WTC11 (cell line): ENCODE measurements around the gene LMOD3. TPM values are rescaled to one million over a fixed set of nuclear protein-coding genes. Genes with fewer than 3 reads are reported as not detected.

ENCODE experiments used
- ATAC-seq: fragments of 200-7000 bp; cut with Tn5 transposase; 2 replicates; pipeline ENCODE4 v1.10.0; 2021; ENCODE audit warnings: mild to moderate bottlenecking, moderate library complexity
- CTCF ChIA-PET: fragments of 300-600 bp; sonication (Branson Sonifier 250); formaldehyde crosslinking; loops from one replicate; lab custom pipeline; 2021; ENCODE audit warnings: antibody characterized with exemption; lab: Charles Lee
- POLR2A ChIA-PET: fragments of 350-600 bp; sonication (Branson Sonifier 250); formaldehyde crosslinking; loops from one replicate; lab custom pipeline; 2021; ENCODE audit warnings: antibody characterized with exemption; lab: Charles Lee
- DNase-seq: peaks from one replicate; pipeline ENCODE4 v3.0.0; 2021; ENCODE audit warnings: low spot score
- H3K27ac Mint-ChIP-seq: 2 replicates; pipeline ENCODE4 v1.8.0; 2021; ENCODE audit warnings: mixed read lengths
- H3K27me3 Mint-ChIP-seq: 2 replicates; pipeline ENCODE4 v1.8.0; 2021; ENCODE audit warnings: low read depth, mild to moderate bottlenecking, moderate library complexity, mixed read lengths
- H3K36me3 Mint-ChIP-seq: 2 replicates; pipeline ENCODE4 v1.8.0; 2021; ENCODE audit warnings: mixed read lengths
- H3K4me1 Mint-ChIP-seq: 2 replicates; pipeline ENCODE4 v1.8.0; 2022; ENCODE audit warnings: mixed read lengths
- H3K4me3 Mint-ChIP-seq: 2 replicates; pipeline ENCODE4 v1.8.0; 2021; ENCODE audit warnings: mild to moderate bottlenecking, moderate library complexity, mixed read lengths
- H3K9me3 Mint-ChIP-seq: 2 replicates; pipeline ENCODE4 v1.8.0; 2021; ENCODE audit warnings: mixed read lengths
- CBFB ChIP-seq: sonication (generic); formaldehyde crosslinking; IDR thresholded peaks from 2 replicates; pipeline ENCODE4 v1.8.1; 2022; ENCODE audit warnings: mild to moderate bottlenecking, low read depth, missing genetic modification reagents
- CREM ChIP-seq: sonication (generic); formaldehyde crosslinking; IDR thresholded peaks from 2 replicates; pipeline ENCODE4 v1.8.1; 2022; ENCODE audit warnings: mild to moderate bottlenecking, missing genetic modification reagents, moderate library complexity
- E2F5 ChIP-seq: sonication (generic); formaldehyde crosslinking; IDR thresholded peaks from 2 replicates; pipeline ENCODE4 v1.8.1; 2022; ENCODE audit warnings: mild to moderate bottlenecking, moderate library complexity, missing genetic modification reagents
- ELF4 ChIP-seq: sonication (generic); formaldehyde crosslinking; IDR thresholded peaks from 2 replicates; pipeline ENCODE4 v1.8.1; 2022; ENCODE audit warnings: low read depth, mild to moderate bottlenecking, moderate library complexity, missing genetic modification reagents
- ERG ChIP-seq: fragments of 250-450 bp; sonication (Bioruptor Pico); IDR thresholded peaks from 2 replicates; pipeline ENCODE4 v1.8.0; 2021; ENCODE audit warnings: mild to moderate bottlenecking
- ETV6 ChIP-seq: sonication (generic); formaldehyde crosslinking; IDR thresholded peaks from 2 replicates; pipeline ENCODE4 v1.8.1; 2022; ENCODE audit warnings: mild to moderate bottlenecking, missing genetic modification reagents
- GRHL2 ChIP-seq: fragments of 250-450 bp; sonication (Bioruptor Pico); IDR thresholded peaks from 2 replicates; pipeline ENCODE4 v1.8.0; 2022; ENCODE audit warnings: mild to moderate bottlenecking, moderate library complexity; ENCODE audit not compliant: insufficient replicate concordance, severe bottlenecking
- HMGXB4 ChIP-seq: sonication (generic); formaldehyde crosslinking; IDR thresholded peaks from 2 replicates; pipeline ENCODE4 v1.8.1; 2023; ENCODE audit warnings: mild to moderate bottlenecking, moderate library complexity, missing genetic modification reagents
- IRF1 ChIP-seq: sonication (generic); formaldehyde crosslinking; IDR thresholded peaks from 2 replicates; pipeline ENCODE4 v1.8.0; 2023; ENCODE audit warnings: missing genetic modification reagents
- IRF2 ChIP-seq: sonication (generic); formaldehyde crosslinking; IDR thresholded peaks from 2 replicates; pipeline ENCODE4 v1.8.0; 2022; ENCODE audit warnings: low read depth, missing genetic modification reagents, borderline replicate concordance
- JUN ChIP-seq: sonication (generic); formaldehyde crosslinking; IDR thresholded peaks from 2 replicates; pipeline ENCODE4 v1.8.0; 2023; ENCODE audit warnings: mild to moderate bottlenecking, missing genetic modification reagents
- MXD4 ChIP-seq: fragments of 250-450 bp; sonication (Bioruptor Pico); IDR thresholded peaks from 2 replicates; pipeline ENCODE4 v1.8.0; 2021; ENCODE audit warnings: mild to moderate bottlenecking, moderate library complexity, borderline replicate concordance
- MYBL2 ChIP-seq: sonication (generic); formaldehyde crosslinking; IDR thresholded peaks from 2 replicates; pipeline ENCODE4 v1.8.1; 2023; ENCODE audit warnings: mild to moderate bottlenecking, moderate library complexity, missing genetic modification reagents
- NFATC4 ChIP-seq: fragments of 250-450 bp; sonication (Bioruptor Pico); IDR thresholded peaks from 2 replicates; pipeline ENCODE4 v1.9.0; 2021; ENCODE audit warnings: mild to moderate bottlenecking
- OVOL2 ChIP-seq: fragments of 250-450 bp; sonication (Bioruptor Pico); IDR thresholded peaks from 2 replicates; pipeline ENCODE4 v1.9.0; 2021; ENCODE audit warnings: mild to moderate bottlenecking, borderline replicate concordance
- RELA ChIP-seq: sonication (generic); formaldehyde crosslinking; IDR thresholded peaks from 2 replicates; pipeline ENCODE4 v1.8.1; 2022; ENCODE audit warnings: missing genetic modification reagents, mild to moderate bottlenecking, borderline replicate concordance
- SOX15 ChIP-seq: fragments of 250-450 bp; sonication (Bioruptor Pico); IDR thresholded peaks from 2 replicates; pipeline ENCODE4 v1.9.0; 2021; ENCODE audit warnings: mild to moderate bottlenecking
- TP53 ChIP-seq: sonication (generic); formaldehyde crosslinking; IDR thresholded peaks from 2 replicates; pipeline ENCODE4 v1.8.1; 2023; ENCODE audit warnings: mild to moderate bottlenecking, missing genetic modification reagents
- ZBTB21 ChIP-seq: sonication (generic); formaldehyde crosslinking; IDR thresholded peaks from 2 replicates; pipeline ENCODE4 v1.8.1; 2023; ENCODE audit warnings: mild to moderate bottlenecking, missing genetic modification reagents, borderline replicate concordance
- ZBTB43 ChIP-seq: sonication (generic); formaldehyde crosslinking; IDR thresholded peaks from 2 replicates; pipeline ENCODE4 v1.8.1; 2023; ENCODE audit warnings: mild to moderate bottlenecking, missing genetic modification reagents
- ZNF281 ChIP-seq: sonication (generic); formaldehyde crosslinking; IDR thresholded peaks from 2 replicates; pipeline ENCODE4 v1.8.0; 2023; ENCODE audit warnings: mild to moderate bottlenecking, missing genetic modification reagents
- total RNA-seq: library from RNA; stranded (reverse); gene quantifications from 3 replicates; pipeline ENCODE4 v1.2.3, GENCODE V29; 2021

Gene LMOD3
- total RNA-seq, 1 experiment from 2014 or later = not detected

- POLR2A ChIA-PET = no interaction called here
- Mint-ChIP-seq H3K9me3 (no peaks in the 10 kb centered on the region), H3K36me3 (no peaks in the 10 kb centered on the region), H3K27me3 (peaks cover 86% of the 10 kb centered on the region), H3K4me3 (no peak overlapping the region), H3K27ac (no peak overlapping the region), H3K4me1 (peaks cover 12% of the 10 kb centered on the region)
- DNase-seq (no peak), ATAC-seq (no peak)
- TF ChIP-seq ZBTB43 (CRISPR knock-in tag) = no peak
- no peak for TF ChIP-seq RELA
- no peak for TF ChIP-seq SOX15
- TF ChIP-seq NFATC4 (CRISPR knock-in tag) = no peak
- no peak for TF ChIP-seq MXD4 (CRISPR knock-in tag)
- no peak for TF ChIP-seq ZNF281 (CRISPR knock-in tag)
- no peak for TF ChIP-seq ELF4 (CRISPR knock-in tag)
- no peak for TF ChIP-seq HMGXB4 (CRISPR knock-in tag)
- no peak for TF ChIP-seq CREM (CRISPR knock-in tag)
- no peak for TF ChIP-seq ZBTB21
- no peak for TF ChIP-seq ETV6 (CRISPR knock-in tag)
- CTCF ChIA-PET = no interaction called here
Observed at GRCh38 chr3:69141313-69141712, 18.9 kb upstream of the LMOD3 start.

GRCh38 chr3:69137412-69137811 lies 15.0 kb upstream of the LMOD3 start:
- 0 out of 2 replicates have a peak, but pooled peaks cover 5% of the 10 kb centered on the region for H3K9me3 Mint-ChIP-seq
- H3K27ac Mint-ChIP-seq = no peak overlapping the region
- no peak for ATAC-seq
- H3K36me3 Mint-ChIP-seq = no peaks in the 10 kb centered on the region
- POLR2A ChIA-PET = no interaction called here
- CTCF ChIA-PET = no interaction called here
- H3K4me1 Mint-ChIP-seq = no peaks in the 10 kb centered on the region
- DNase-seq = no peak
- peaks cover 48% of the 10 kb centered on the region for H3K27me3 Mint-ChIP-seq
- TF ChIP-seq ZBTB43 (CRISPR knock-in tag) = no peak
- TF ChIP-seq TP53 (CRISPR knock-in tag) = no peak
- TF ChIP-seq IRF2 = no peak
- no peak for TF ChIP-seq GRHL2 (CRISPR knock-in tag)
- TF ChIP-seq CBFB = no peak
- TF ChIP-seq OVOL2 (CRISPR knock-in tag) = no peak
- no peak for TF ChIP-seq HMGXB4 (CRISPR knock-in tag)
- no peak for TF ChIP-seq JUN (CRISPR knock-in tag)
- no peak for TF ChIP-seq ERG (CRISPR knock-in tag)
- TF ChIP-seq CREM (CRISPR knock-in tag) = no peak
- TF ChIP-seq E2F5 (CRISPR knock-in tag) = no peak
- no peak for TF ChIP-seq IRF1 (CRISPR knock-in tag)
- no peak for TF ChIP-seq MYBL2 (CRISPR knock-in tag)
- H3K4me3 Mint-ChIP-seq = no peak overlapping the region
